Coronary artery (tissue), 2 donors: ENCODE data around the gene PLPPR5.

Experiments
- DNase-seq: peaks from one replicate; pipeline ENCODE4 v3.0.0-alpha.2; 2017; ENCODE audit warnings: low spot score
- H3K27ac ChIP-seq, 2 donors: fragments of 200-600 bp; sonication (generic); one replicate each; pipeline ENCODE4 v1.5.1; 2016 to 2019
- H3K4me3 ChIP-seq: fragments of 200-600 bp; sonication (generic); 2 replicates; pipeline ENCODE4 v1.5.1; 2016; ENCODE audit warnings: mild to moderate bottlenecking, moderate library complexity
- CTCF ChIP-seq: fragments of 200-600 bp; sonication (generic); IDR thresholded peaks from one replicate; pipeline ENCODE4 v1.5.1; 2019; ENCODE audit warnings: antibody characterized with exemption

The PLPPR5 gene

DNA sequence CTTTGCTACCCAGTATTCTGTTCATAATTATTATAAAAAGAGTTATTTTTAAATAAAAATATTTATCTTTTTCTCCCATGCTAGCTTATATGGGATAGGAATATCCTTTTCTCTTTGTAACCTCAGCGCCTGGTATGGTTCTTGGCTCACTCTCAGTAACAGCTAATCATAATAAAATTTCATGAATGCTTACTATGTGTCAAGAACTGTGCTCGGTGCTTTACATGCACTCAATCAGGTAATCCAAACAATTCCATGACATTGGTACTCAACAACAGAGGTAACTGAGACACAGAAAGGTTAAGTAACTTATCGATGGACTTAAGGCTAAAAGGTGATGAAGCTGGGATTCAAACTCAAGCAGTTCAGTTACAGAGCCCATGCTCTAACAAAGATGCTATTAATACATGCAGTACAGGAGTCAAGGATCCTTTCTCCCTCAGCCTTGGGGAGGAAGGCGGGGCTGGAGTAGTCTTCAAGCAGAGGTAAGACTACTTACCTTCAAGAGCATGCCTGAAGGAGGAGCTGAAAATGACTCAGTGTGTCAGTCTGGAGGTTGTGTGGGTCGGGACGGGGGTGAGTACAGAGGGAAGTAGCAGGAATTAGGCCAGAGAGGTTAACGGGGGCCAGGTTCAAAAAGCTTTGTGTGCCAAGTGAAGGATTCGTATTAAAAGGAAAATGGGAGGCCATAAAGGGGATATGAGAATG is 73.4 kb downstream of the PLPPR5 start:
- Histone ChIP-seq H3K4me3 (no peak overlapping the region), H3K27ac (no peak overlapping the region)
- DNase-seq, result no peak
- TF ChIP-seq CTCF, result no peak

DNA sequence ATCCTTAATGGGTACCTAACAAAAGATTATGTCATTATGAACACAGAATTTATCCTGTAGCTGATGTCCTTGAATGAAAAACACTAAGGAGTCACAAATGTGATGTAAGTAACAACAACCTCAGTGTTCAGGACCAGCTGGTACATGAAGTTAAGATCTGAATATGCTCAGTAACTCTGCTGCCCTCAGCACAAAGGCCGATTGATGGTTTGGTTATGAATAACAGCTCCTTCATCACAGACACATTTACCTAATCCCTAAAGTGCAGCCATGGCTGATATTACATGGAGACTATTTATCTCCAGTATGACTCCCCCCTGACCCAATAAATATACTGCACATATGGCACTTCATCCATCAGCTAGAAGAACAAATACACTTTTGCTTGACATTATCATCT is 75.2 kb downstream of the PLPPR5 start:
- Histone ChIP-seq H3K27ac (no peak overlapping the region), H3K4me3 (no peak overlapping the region)
- DNase-seq, result no peak
- no peak for TF ChIP-seq CTCF

DNA sequence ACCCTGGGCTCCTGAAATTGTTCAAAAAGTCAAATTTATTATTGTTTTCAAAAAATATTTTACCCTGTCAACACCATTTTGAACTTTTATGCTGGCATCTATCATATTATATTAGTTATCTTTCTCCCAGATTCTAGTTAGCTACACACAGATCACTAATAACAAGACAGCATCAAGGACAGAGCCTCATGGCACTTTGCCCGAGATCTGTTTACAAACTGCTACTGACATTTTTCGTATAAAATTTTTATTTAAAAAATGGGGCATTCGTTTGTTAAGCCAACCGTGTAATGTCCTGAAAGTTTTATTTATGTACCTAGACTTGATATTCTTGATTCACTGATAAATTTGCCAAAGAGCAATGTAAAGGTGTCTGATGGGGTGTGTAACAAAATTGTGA is 78.1 kb downstream of the PLPPR5 start:
- no peak for DNase-seq
- Histone ChIP-seq H3K4me3 (no peak overlapping the region), H3K27ac (no peak overlapping the region)
- TF ChIP-seq CTCF, result no peak

DNA sequence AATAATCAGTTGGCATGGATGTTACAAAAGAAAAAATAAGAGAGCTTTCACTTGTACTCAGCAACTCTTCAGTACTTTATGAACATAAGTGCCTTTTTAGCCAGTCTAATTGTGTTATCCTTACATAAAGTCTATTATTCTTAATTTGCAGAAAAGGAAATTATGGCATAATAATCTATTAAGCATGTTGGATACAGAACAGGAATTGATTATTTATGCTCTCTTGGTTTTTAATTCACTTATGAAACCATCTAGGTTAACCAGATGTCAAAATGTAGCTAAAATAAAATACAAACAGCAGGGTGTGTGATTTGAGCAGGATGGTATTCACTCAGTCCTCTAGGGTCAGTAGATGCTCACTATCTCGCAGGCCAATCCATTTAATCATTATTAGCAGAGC is 79.7 kb downstream of the PLPPR5 start:
- H3K4me3 ChIP-seq, result no peak overlapping the region
- DNase-seq, result no peak
- TF ChIP-seq CTCF, result no peak
- H3K27ac ChIP-seq, result no peak overlapping the region

DNA sequence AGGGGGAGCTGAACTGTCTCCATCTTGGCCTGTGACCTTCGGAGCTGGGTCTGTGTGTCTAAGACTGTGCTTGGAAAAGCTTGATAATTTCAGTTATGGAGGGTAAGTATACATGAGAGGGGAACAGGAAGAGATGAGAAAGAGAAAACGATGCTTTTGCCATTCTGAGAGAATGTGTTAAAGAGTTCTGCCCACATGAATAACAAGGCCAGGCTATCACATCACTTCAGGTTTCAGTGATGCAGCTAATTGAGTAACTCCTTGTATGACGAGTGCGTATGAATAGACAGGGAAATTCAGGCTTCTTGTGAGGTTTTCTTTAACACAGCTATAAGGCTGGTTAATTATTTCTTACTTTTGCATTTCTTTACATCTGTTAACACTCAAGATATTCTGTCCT is 81.0 kb downstream of the PLPPR5 start:
- TF ChIP-seq CTCF, result no peak
- no peak overlapping the region for H3K27ac ChIP-seq
- no peak overlapping the region for H3K4me3 ChIP-seq
- no peak for DNase-seq

GRCh38 chr1:98921817-98922216 is 82.8 kb downstream of the PLPPR5 start:
- no peak overlapping the region for H3K4me3 ChIP-seq
- no peak for TF ChIP-seq CTCF
- no peak for DNase-seq
- no peak overlapping the region for H3K27ac ChIP-seq

GRCh38 chr1:98920441-98921110 is 84.1 kb downstream of the PLPPR5 start:
- DNase-seq, result no peak
- H3K4me3 ChIP-seq, result no peak overlapping the region
- no peak overlapping the region for H3K27ac ChIP-seq
- no peak for TF ChIP-seq CTCF
